H1 (cell line): ENCODE results near the gene ARHGAP26. TPM values are rescaled to one million over a fixed set of nuclear protein-coding genes. Genes with fewer than 3 reads are reported as not detected.

ENCODE experiments used
- CTCF ChIA-PET: fragments of 300-600 bp; sonication (Branson Sonifier 250); formaldehyde crosslinking; loops from one replicate; lab custom pipeline; 2021; ENCODE audit not compliant: partially characterized antibody; lab: Charles Lee
- POLR2A ChIA-PET: fragments of 300-600 bp; sonication (Branson Sonifier 250); formaldehyde crosslinking; loops from one replicate; lab custom pipeline; 2021; ENCODE audit warnings: inconsistent platforms; ENCODE audit not compliant: partially characterized antibody; lab: Charles Lee
- DNase-seq, 2 experiments: peaks; one replicate each; pipeline versions ENCODE4 v3.0.0 to v3.0.0-alpha.2; 2010 to 2022; ENCODE audit warnings: low spot score in 2 of 2, low read depth in 1 of 2, mixed read lengths in 1 of 2
- FAIRE-seq: peaks from 2 replicates; lab custom pipeline; 2011; peaks lifted over from hg19 to GRCh38; lab: Jason Lieb, UNC
- H2AFZ ChIP-seq: 2 replicates; pipeline ENCODE4 v1.8.1; 2012; ENCODE audit warnings: low read length, inconsistent platforms
- H2AK5ac ChIP-seq: 2 replicates; pipeline ENCODE4 v1.6.1; 2013; ENCODE audit warnings: low read depth, low read length
- H2BK120ac ChIP-seq: replicated peaks from 2 replicates; pipeline ENCODE3; 2013; ENCODE audit warnings: low read depth, low read length, inconsistent platforms
- H2BK12ac ChIP-seq: 2 replicates; pipeline ENCODE4 v1.6.1; 2013; ENCODE audit warnings: low read depth, low read length
- H2BK15ac ChIP-seq: 2 replicates; pipeline ENCODE4 v1.6.1; 2013; ENCODE audit warnings: low read length
- H2BK20ac ChIP-seq: 2 replicates; pipeline ENCODE4 v1.6.1; 2013; ENCODE audit warnings: low read length
- H2BK5ac ChIP-seq: 2 replicates; pipeline ENCODE4 v1.6.1; 2013; ENCODE audit warnings: low read depth, low read length
- H3K14ac ChIP-seq: 2 replicates; pipeline ENCODE4 v1.6.1; 2013; ENCODE audit warnings: inconsistent platforms; ENCODE audit not compliant: insufficient read length
- H3K18ac ChIP-seq: 2 replicates; pipeline ENCODE4 v1.6.1; 2013; ENCODE audit warnings: low read length; ENCODE audit errors: extremely low read depth
- H3K23ac ChIP-seq: 2 replicates; pipeline ENCODE4 v1.6.1; 2013; ENCODE audit warnings: inconsistent platforms; ENCODE audit not compliant: insufficient read length
- H3K23me2 ChIP-seq: 2 replicates; pipeline ENCODE4 v1.6.1; 2013; ENCODE audit warnings: low read depth, low read length
- H3K27ac ChIP-seq: 2 replicates; pipeline ENCODE4 v1.6.1; 2011; ENCODE audit warnings: low read depth, low read length, inconsistent platforms
- H3K27me3 ChIP-seq, 4 experiments: replicated peaks in 1 of 4; 1 replicate in 1 of 4; 2 replicates in 3 of 4; pipeline versions ENCODE4 v1.6.1 to v1.8.1; 2011 to 2013; ENCODE audit warnings: low read length in 3 of 4, mild to moderate bottlenecking in 3 of 4, inconsistent platforms in 2 of 4, mixed read lengths in 2 of 4, moderate library complexity in 1 of 4; ENCODE audit not compliant: control insufficient read depth in 3 of 4, insufficient read depth in 3 of 4; ENCODE audit errors: extremely low read depth in 1 of 4
- H3K36me3 ChIP-seq, 4 experiments: 2 replicates each; pipeline versions ENCODE4 v1.6.1 to v1.8.1; 2011 to 2013; ENCODE audit warnings: mild to moderate bottlenecking in 4 of 4, low read length in 3 of 4, moderate library complexity in 2 of 4, control low read depth in 1 of 4, inconsistent platforms in 1 of 4; ENCODE audit not compliant: insufficient read depth in 4 of 4, control insufficient read depth in 2 of 4
- H3K4ac ChIP-seq: replicated peaks from 2 replicates; pipeline ENCODE3; 2013; ENCODE audit warnings: low read length, low read depth, mixed read lengths, inconsistent platforms; ENCODE audit not compliant: insufficient read length
- H3K4me1 ChIP-seq, 4 experiments: replicated peaks in 1 of 4; 1 replicate in 1 of 4; 2 replicates in 3 of 4; pipeline versions ENCODE4 v1.6.1 to v1.8.1; 2011 to 2013; ENCODE audit warnings: low read length in 3 of 4, inconsistent platforms in 2 of 4, mixed read lengths in 1 of 4; ENCODE audit not compliant: insufficient read depth in 4 of 4, control insufficient read depth in 3 of 4
- H3K4me2 ChIP-seq, 2 experiments: 2 replicates each; pipeline versions ENCODE4 v1.6.1 to v1.8.1; 2011 to 2013; ENCODE audit warnings: low read depth in 2 of 2, low read length in 2 of 2, control low read depth in 1 of 2, inconsistent platforms in 1 of 2, mild to moderate bottlenecking in 1 of 2; ENCODE audit not compliant: insufficient read depth in 1 of 2
- H3K4me3 ChIP-seq, 4 experiments: fragments of 200-600, 300-600 bp in 1 of 4; sonication (generic), shearing (Covaris generic), sonication (Bioruptor Twin) in 1 of 4; 2 replicates each; pipeline versions ENCODE4 v1.5.1 to v1.8.1; 2011 to 2016; ENCODE audit warnings: low read length in 4 of 4, low read depth in 3 of 4, control low read depth in 2 of 4, inconsistent platforms in 2 of 4, mild to moderate bottlenecking in 2 of 4, mixed read lengths in 1 of 4, moderate library complexity in 1 of 4; ENCODE audit not compliant: insufficient read depth in 2 of 4; ENCODE audit errors: extremely low read depth in 1 of 4
- H3K56ac ChIP-seq: replicated peaks from 2 replicates; pipeline ENCODE3; 2013; ENCODE audit warnings: low read depth, mild to moderate bottlenecking, mixed read lengths, low read length, inconsistent platforms; ENCODE audit not compliant: insufficient read length
- H3K79me1 ChIP-seq: 2 replicates; pipeline ENCODE4 v1.6.1; 2013; ENCODE audit warnings: low read depth, low read length, control low read depth
- H3K79me2 ChIP-seq, 2 experiments: 2 replicates each; pipeline versions ENCODE4 v1.6.1 to v1.8.1; 2012 to 2013; ENCODE audit warnings: low read length in 2 of 2, mild to moderate bottlenecking in 2 of 2, inconsistent platforms in 1 of 2; ENCODE audit not compliant: insufficient read depth in 2 of 2, control insufficient read depth in 1 of 2
- H3K9ac ChIP-seq, 4 experiments: replicated peaks in 1 of 4; 1 replicate in 1 of 4; 2 replicates in 3 of 4; pipeline versions ENCODE4 v1.6.1 to v1.8.1; 2011 to 2013; ENCODE audit warnings: low read depth in 3 of 4, low read length in 3 of 4, control low read depth in 2 of 4, mild to moderate bottlenecking in 2 of 4, moderate library complexity in 2 of 4, inconsistent platforms in 1 of 4; ENCODE audit errors: extremely low read depth in 1 of 4
- H3K9me3 ChIP-seq, 2 experiments: 2 replicates each; pipeline versions ENCODE4 v1.6.1 to v1.8.1; 2012 to 2013; ENCODE audit warnings: mild to moderate bottlenecking in 2 of 2, moderate library complexity in 2 of 2, control low read depth in 1 of 2, inconsistent platforms in 1 of 2, low read depth in 1 of 2, low read length in 1 of 2, mixed read lengths in 1 of 2; ENCODE audit not compliant: insufficient read depth in 2 of 2
- H4K20me1 ChIP-seq, 2 experiments: replicated peaks in 1 of 2; 2 replicates each; pipeline versions ENCODE3 to v1.8.1; 2011 to 2013; ENCODE audit warnings: inconsistent platforms in 2 of 2, low read length in 2 of 2, mild to moderate bottlenecking in 1 of 2; ENCODE audit not compliant: insufficient read depth in 2 of 2, control insufficient read depth in 1 of 2
- H4K5ac ChIP-seq: 2 replicates; pipeline ENCODE4 v1.6.1; 2013; ENCODE audit warnings: low read length, low read depth, mixed read lengths, inconsistent platforms; ENCODE audit not compliant: insufficient read length
- H4K8ac ChIP-seq: 2 replicates; pipeline ENCODE4 v1.8.0; 2013; ENCODE audit warnings: mild to moderate bottlenecking, moderate library complexity, low read length, inconsistent platforms; ENCODE audit not compliant: insufficient read depth; ENCODE audit errors: extremely low read depth
- H4K91ac ChIP-seq: replicated peaks from 2 replicates; pipeline ENCODE3; 2013; ENCODE audit warnings: low read length, mixed read lengths, inconsistent platforms; ENCODE audit not compliant: insufficient read length
- BRCA1 ChIP-seq: IDR thresholded peaks from 2 replicates; pipeline ENCODE4 v1.6.1; 2012; ENCODE audit warnings: low read depth, low read length, improper control_type of control experiment
- CREB1 ChIP-seq: IDR thresholded peaks from 2 replicates; pipeline ENCODE4 v1.6.1; 2012; ENCODE audit warnings: inconsistent platforms
- EZH2 ChIP-seq: fragments of 200-600 bp; sonication (generic); IDR thresholded peaks from 2 replicates; pipeline ENCODE4 v1.7.1; 2012; ENCODE audit warnings: low read depth, mild to moderate bottlenecking, moderate library complexity, low read length, inconsistent platforms; ENCODE audit not compliant: severe bottlenecking
- FOSL1 ChIP-seq: IDR thresholded peaks from 2 replicates; pipeline ENCODE4 v1.6.1; 2011; ENCODE audit warnings: mild to moderate bottlenecking, low read depth, low read length, moderate library complexity; ENCODE audit not compliant: insufficient read depth
- MAFK ChIP-seq: IDR thresholded peaks from 2 replicates; pipeline ENCODE4 v1.6.1; 2012; ENCODE audit warnings: low read depth, mild to moderate bottlenecking, improper control_type of control experiment, low read length
- NANOG ChIP-seq: IDR thresholded peaks from 2 replicates; pipeline ENCODE4 v1.6.1; 2011; ENCODE audit warnings: low read length, low read depth, mild to moderate bottlenecking, inconsistent platforms; ENCODE audit not compliant: insufficient read depth, poor library complexity, severe bottlenecking
- RAD21 ChIP-seq, 2 experiments: IDR thresholded peaks in 1 of 2; conservative IDR thresholded peaks in 1 of 2; 2 replicates each; pipeline ENCODE4 v1.6.1; 2011; ENCODE audit warnings: low read depth in 2 of 2, low read length in 2 of 2, improper control_type of control experiment in 1 of 2, inconsistent platforms in 1 of 2, mild to moderate bottlenecking in 1 of 2, moderate library complexity in 1 of 2
- RFX5 ChIP-seq: IDR thresholded peaks from 2 replicates; pipeline ENCODE4 v1.6.1; 2011; ENCODE audit warnings: low read depth, low read length, improper control_type of control experiment, borderline replicate concordance
- SAP30 ChIP-seq: fragments of 300-600 bp; sonication (generic); IDR thresholded peaks from 2 replicates; pipeline ENCODE4 v1.7.1; 2012; ENCODE audit warnings: low read length, moderate library complexity, mild to moderate bottlenecking, inconsistent platforms; ENCODE audit not compliant: insufficient read depth, insufficient replicate concordance
- SIRT6 ChIP-seq: IDR thresholded peaks from one replicate; pipeline ENCODE4 v1.7.1; 2012; ENCODE audit warnings: low read length, inconsistent platforms
- SP2 ChIP-seq: IDR thresholded peaks from 2 replicates; pipeline ENCODE4 v1.6.1; 2012; ENCODE audit warnings: mild to moderate bottlenecking, low read length, inconsistent platforms
- SRF ChIP-seq: IDR thresholded peaks from 2 replicates; pipeline ENCODE4 v1.6.1; 2011; ENCODE audit warnings: mild to moderate bottlenecking, low read depth, low read length, moderate library complexity
- YY1 ChIP-seq: IDR thresholded peaks from 2 replicates; pipeline ENCODE4 v1.6.1; 2011; ENCODE audit warnings: low read depth, mild to moderate bottlenecking, low read length
- whole genome bisulfite sequencing, 2 experiments: shearing (Covaris generic) in 1 of 2; methylation state at CpG; one replicate each; pipeline versions ENCODE4 v1.1.6 to v1.1.7; 2013 to 2015; ENCODE audit warnings: low lambda C conversion rate in 2 of 2, mixed read lengths in 2 of 2, inconsistent platforms in 1 of 2, low coverage in 1 of 2, missing lambda C conversion rate in 1 of 2; ENCODE audit not compliant: insufficient replicate concordance in 2 of 2, insufficient coverage in 1 of 2, insufficient read length in 1 of 2; ENCODE audit errors: extremely low coverage in 1 of 2, missing lambda C conversion rate in 1 of 2; 5-methylcytosine and 5-hydroxymethylcytosine counted together
- polyA plus RNA-seq, 7 experiments: library from polyadenylated mRNA; depleted of rRNA in 3 of 7; stranded (reverse) in 5 of 7; unstranded in 2 of 7; fragments of >200 nt in 5 of 7; fragments of 200-250 nt in 2 of 7; gene quantifications; 1 replicate in 5 of 7; 2 replicates in 1 of 7; 4 replicates in 1 of 7; pipeline versions ENCODE4 v1.2.1 to v1.2.3, GENCODE V29; 2011 to 2013; ENCODE audit warnings: missing spikeins in 2 of 7, mixed read lengths in 2 of 7
- total RNA-seq: library from RNA; stranded (reverse); fragmentation: NEBNext Ultra II Directional; extraction: Animal tissue kit (Norgen Biotek cat#: 25700); gene quantifications from 2 replicates; pipeline ENCODE4 v1.2.1, GENCODE V29; 2021

ARHGAP26 gene
- total and polyA plus RNA-seq, 2 of the 8 experiments (the other 6 are each of a cell fraction or from before 2014, with no cell fraction given), result 7.1 to 24.8 TPM

DNA sequence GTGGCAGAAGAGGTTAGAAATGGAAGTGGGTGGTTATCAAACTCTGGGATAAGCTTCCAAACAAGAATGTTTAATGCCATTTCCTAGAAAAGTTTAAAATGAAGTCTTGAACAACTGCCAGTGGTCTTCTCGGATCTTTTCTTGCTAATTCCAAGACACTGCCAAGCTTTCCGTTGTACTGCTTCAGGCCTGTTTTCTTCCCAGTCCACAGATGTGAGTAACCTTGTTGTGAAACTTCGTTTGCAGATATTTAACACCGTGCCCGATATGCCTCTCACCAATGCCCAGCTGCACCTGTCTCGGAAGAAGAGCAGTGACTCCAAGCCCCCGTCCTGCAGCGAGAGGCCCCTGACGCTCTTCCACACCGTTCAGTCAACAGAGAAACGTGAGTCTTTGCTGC is 363.5 kb downstream of the ARHGAP26 start:
- H4K91ac ChIP-seq, result no peak overlapping the region
- POLR2A ChIA-PET, result interaction anchor here (0.6 kb wide), 1 partner anchor 15 kb away, joined by 4 read pairs; no protein-coding TSS in a partner anchor

More for the DNA sequence above, 363.5 kb downstream of the ARHGAP26 start:
- Histone ChIP-seq H2BK15ac (no peak overlapping the region), H2BK20ac (no peak overlapping the region), H3K79me1 (no peaks in the 10 kb centered on the region), H3K79me2 (no peaks in the 10 kb centered on the region), H3K23ac (no peak overlapping the region), H2AK5ac (no peak overlapping the region), H3K4me1 (peaks cover 0 to 3% (median 0%) of the 10 kb centered on the region in 4 experiments; a peak in 3 of 7 replicates), H4K20me1 (no peaks in the 10 kb centered on the region)
- no peak for DNase-seq
- 90% methylated on average over 11 of the region's 11 CpGs; no CpG with 5 or more reads in 1 of the 2 experiments for WGBS, 2 experiments
- no peak for TF ChIP-seq NANOG
- TF ChIP-seq SIRT6, result no peak
- TF ChIP-seq SP2, result no peak
- TF ChIP-seq YY1, result no peak
- no peak for TF ChIP-seq CREB1
- no peak for TF ChIP-seq BRCA1
- no peak for TF ChIP-seq EZH2
- TF ChIP-seq SRF, result no peak
- TF ChIP-seq SAP30, result no peak
- TF ChIP-seq MAFK, result no peak
- TF ChIP-seq RFX5, result no peak
- TF ChIP-seq FOSL1, result no peak
- TF ChIP-seq RAD21 (IDR thresholded peaks at IDR 0.05 in 1 of 2, conservative IDR thresholded peaks at IDR 0.05 in 1 of 2; ENCODE audit: low read depth in 2 of 2, low read length in 2 of 2), result no peak
- TF ChIP-seq, all 59 proteins: peak for 0
- Histone ChIP-seq H3K4me2 (no peak overlapping the region), H2BK5ac (no peak overlapping the region), H3K23me2 (no peaks in the 10 kb centered on the region), H3K27ac (no peak overlapping the region), H2BK12ac (no peak overlapping the region), H3K4ac (no peak overlapping the region), H3K36me3 (no peaks in the 10 kb centered on the region), H3K56ac (no peak overlapping the region), H4K5ac (no peak overlapping the region), H3K27me3 (no peaks in the 10 kb centered on the region), H3K4me3 (no peak overlapping the region), H3K18ac (no peak overlapping the region), H2BK120ac (no peak overlapping the region), H4K8ac (no peak overlapping the region), H3K9me3 (no peaks in the 10 kb centered on the region), H2AFZ (no peak overlapping the region), H3K9ac (no peak overlapping the region), H3K14ac (no peak overlapping the region)
- no peak for FAIRE-seq
- CTCF ChIA-PET, result interaction anchor here (0.6 to 1.4 kb wide), 2 partner anchors 8 to 32 kb away, joined by 3 to 5 read pairs; no protein-coding TSS in a partner anchor
